SK-N-SH (cell line): Measurements from ENCODE around the gene ARMH3. TPM values are rescaled to one million over a fixed set of nuclear protein-coding genes. Genes with fewer than 3 reads are reported as not detected.
A peak's percentile ranks its signal among the peaks of the same experiment; 100 is the strongest.

ENCODE experiments used
- CTCF ChIA-PET: fragments of 300-600, 350-600 bp; formaldehyde crosslinking; extraction: SDS; loops from one replicate; lab custom pipeline; 2021; lab: Yijun Ruan, JAX
- POLR2A ChIA-PET: fragments of 350-600 bp; sonication (Branson Sonifier 250); formaldehyde crosslinking; extraction: SDS; loops from one replicate; lab custom pipeline; 2020; ENCODE audit warnings: antibody characterized with exemption, inconsistent platforms; lab: Yijun Ruan, JAX
- DNase-seq: peaks from one replicate; pipeline ENCODE4 v3.0.0; 2012
- H2AFZ ChIP-seq: fragments of 200-600 bp; sonication (generic); 2 replicates; pipeline ENCODE4 v1.8.1; 2016; ENCODE audit warnings: antibody characterized with exemption, mild to moderate bottlenecking, low read depth
- H3F3A ChIP-seq: fragments of 200-600 bp; sonication (generic); replicated peaks from 2 replicates; pipeline ENCODE3; 2016; ENCODE audit warnings: antibody characterized with exemption, mild to moderate bottlenecking; ENCODE audit not compliant: insufficient read depth
- H3K27ac ChIP-seq, 2 experiments: fragments of 200-500 bp in 1 of 2; fragments of 200-600 bp in 1 of 2; sonication (Bioruptor generic) in 1 of 2; sonication (generic), shearing (Covaris generic) in 1 of 2; 2 replicates each; pipeline versions ENCODE4 v1.5.1 to v1.6.1; 2014 to 2016; ENCODE audit warnings: low read depth in 2 of 2, inconsistent platforms in 1 of 2, low read length in 1 of 2, mild to moderate bottlenecking in 1 of 2, mixed read lengths in 1 of 2
- H3K27me3 ChIP-seq: fragments of 200-600 bp; sonication (generic), shearing (Covaris generic); 2 replicates; pipeline ENCODE4 v1.6.1; 2016; ENCODE audit warnings: mixed run types; ENCODE audit not compliant: insufficient read depth
- H3K36me3 ChIP-seq, 2 experiments: fragments of 200-500 bp in 1 of 2; fragments of 200-600 bp in 1 of 2; sonication (Bioruptor generic) in 1 of 2; sonication (generic) in 1 of 2; replicated peaks in 1 of 2; 2 replicates each; pipeline versions ENCODE3 to v1.5.1; 2014 to 2016; ENCODE audit warnings: low read length in 1 of 2, mild to moderate bottlenecking in 1 of 2; ENCODE audit not compliant: insufficient read depth in 2 of 2, control insufficient read depth in 1 of 2
- H3K4me1 ChIP-seq, 2 experiments: fragments of 200-500 bp in 1 of 2; fragments of 200-600 bp in 1 of 2; sonication (Bioruptor generic) in 1 of 2; sonication (generic), shearing (Covaris generic) in 1 of 2; 2 replicates each; pipeline versions ENCODE4 v1.5.1 to v1.6.1; 2014 to 2016; ENCODE audit warnings: low read depth in 1 of 2, low read length in 1 of 2, mixed run types in 1 of 2; ENCODE audit not compliant: insufficient read depth in 2 of 2, control insufficient read depth in 1 of 2
- H3K4me2 ChIP-seq: fragments of 200-600 bp; sonication (generic), shearing (Covaris generic); 2 replicates; pipeline ENCODE4 v1.6.1; 2017; ENCODE audit warnings: mixed run types
- H3K4me3 ChIP-seq, 2 experiments: fragments of 200-500 bp in 1 of 2; fragments of 200-600 bp in 1 of 2; sonication (Bioruptor generic) in 1 of 2; sonication (generic), shearing (Covaris generic) in 1 of 2; 2 replicates each; pipeline versions ENCODE4 v1.5.1 to v1.8.1; 2014 to 2016; ENCODE audit warnings: low read depth in 2 of 2, inconsistent platforms in 1 of 2, low read length in 1 of 2, mild to moderate bottlenecking in 1 of 2, mixed read lengths in 1 of 2, moderate library complexity in 1 of 2
- H3K79me2 ChIP-seq: fragments of 200-600 bp; sonication (generic); 2 replicates; pipeline ENCODE4 v1.8.1; 2017; ENCODE audit warnings: mild to moderate bottlenecking; ENCODE audit not compliant: insufficient read depth
- H3K9ac ChIP-seq: fragments of 200-600 bp; sonication (generic); 2 replicates; pipeline ENCODE4 v1.6.1; 2017; ENCODE audit warnings: mixed run types
- H3K9me2 ChIP-seq: fragments of 200-600 bp; sonication (generic); 2 replicates; pipeline ENCODE4 v1.6.1; 2017; ENCODE audit warnings: mixed run types
- H3K9me3 ChIP-seq: fragments of 200-600 bp; sonication (generic); 2 replicates; pipeline ENCODE4 v1.6.1; 2017; ENCODE audit warnings: mixed run types, mild to moderate bottlenecking, moderate library complexity
- H4K20me1 ChIP-seq: fragments of 200-600 bp; sonication (generic); 2 replicates; pipeline ENCODE4 v1.6.1; 2017; ENCODE audit warnings: mild to moderate bottlenecking, mixed run types; ENCODE audit not compliant: insufficient read depth
- CHD2 ChIP-seq: fragments of 150-350 bp; IDR thresholded peaks from 2 replicates; pipeline ENCODE4 v1.6.1; 2018; ENCODE audit warnings: low read length; ENCODE audit not compliant: partially characterized antibody
- FOSL2 ChIP-seq: IDR thresholded peaks from 2 replicates; pipeline ENCODE4 v1.4.0; 2012; ENCODE audit warnings: low read depth, mild to moderate bottlenecking, moderate library complexity, borderline replicate concordance
- FOXJ3 ChIP-seq: sonication (generic); formaldehyde crosslinking; IDR thresholded peaks from 2 replicates; pipeline ENCODE4 v1.5.1; 2020; ENCODE audit warnings: mild to moderate bottlenecking, missing genetic modification reagents
- GATA2 ChIP-seq: sonication (generic); formaldehyde crosslinking; IDR thresholded peaks from 2 replicates; pipeline ENCODE4 v1.5.0; 2020; ENCODE audit warnings: mild to moderate bottlenecking, missing genetic modification reagents
- JUND ChIP-seq: IDR thresholded peaks from 2 replicates; pipeline ENCODE4 v1.4.0; 2012
- NFIC ChIP-seq: IDR thresholded peaks from 2 replicates; pipeline ENCODE4 v1.4.0; 2012; ENCODE audit warnings: borderline replicate concordance
- RAD21 ChIP-seq: IDR thresholded peaks from 2 replicates; pipeline ENCODE4 v1.6.1; 2012; ENCODE audit warnings: mild to moderate bottlenecking, low read length
- RFX5 ChIP-seq: IDR thresholded peaks from 2 replicates; pipeline ENCODE4 v1.6.1; 2012; ENCODE audit warnings: mild to moderate bottlenecking, improper control_type of control experiment, low read length
- SIN3A ChIP-seq: IDR thresholded peaks from 2 replicates; pipeline ENCODE4 v1.6.1; 2012; ENCODE audit warnings: low read depth, mild to moderate bottlenecking, low read length, moderate library complexity, borderline replicate concordance
- SMC3 ChIP-seq: IDR thresholded peaks from 2 replicates; pipeline ENCODE4 v1.6.1; 2012; ENCODE audit warnings: low read depth, low read length, improper control_type of control experiment
- TCF12 ChIP-seq: IDR thresholded peaks from 2 replicates; pipeline ENCODE4 v1.4.0; 2012
- TEAD4 ChIP-seq: IDR thresholded peaks from 2 replicates; pipeline ENCODE4 v1.4.0; 2012; ENCODE audit warnings: mild to moderate bottlenecking, borderline replicate concordance; ENCODE audit not compliant: insufficient read depth
- WGBS: methylation state at CpG from one replicate; pipeline ENCODE4 v1.1.6; 2017; ENCODE audit warnings: low lambda C conversion rate; 5-methylcytosine and 5-hydroxymethylcytosine counted together
- polyA plus RNA-seq, 3 experiments: library from polyadenylated mRNA; depleted of rRNA; stranded (reverse); fragments of >200 nt; gene quantifications; 2 replicates each; pipeline ENCODE4 v1.2.3, GENCODE V29; 2012
- TF ChIP-seq, protein P1 (sequence below): IDR thresholded peaks from 2 replicates; pipeline ENCODE4; 2012
- TF ChIP-seq, protein P2 (sequence below): IDR thresholded peaks from 2 replicates; pipeline ENCODE4 v1.4.0; 2012; ENCODE audit warnings: low read depth
- TF ChIP-seq, protein P3 (sequence below): fragments of 150-350 bp; IDR thresholded peaks from 2 replicates; pipeline ENCODE4 v1.6.1; 2017; ENCODE audit warnings: antibody characterized with exemption, low read length, low read depth, borderline replicate concordance
- TF ChIP-seq, protein P4 (sequence below): fragments of 200-600 bp; sonication (generic); IDR thresholded peaks from 2 replicates; pipeline ENCODE4 v1.6.1; 2017; ENCODE audit warnings: antibody characterized with exemption, mild to moderate bottlenecking, moderate library complexity
- TF ChIP-seq, protein P5 (sequence below): IDR thresholded peaks from 2 replicates; pipeline ENCODE4 v1.4.0; 2012; ENCODE audit warnings: low read depth, borderline replicate concordance

ARMH3 gene
- polyA plus RNA-seq, 1 of the 3 experiments (the other 2 are of a cell fraction): 12.1 TPM

DNA sequence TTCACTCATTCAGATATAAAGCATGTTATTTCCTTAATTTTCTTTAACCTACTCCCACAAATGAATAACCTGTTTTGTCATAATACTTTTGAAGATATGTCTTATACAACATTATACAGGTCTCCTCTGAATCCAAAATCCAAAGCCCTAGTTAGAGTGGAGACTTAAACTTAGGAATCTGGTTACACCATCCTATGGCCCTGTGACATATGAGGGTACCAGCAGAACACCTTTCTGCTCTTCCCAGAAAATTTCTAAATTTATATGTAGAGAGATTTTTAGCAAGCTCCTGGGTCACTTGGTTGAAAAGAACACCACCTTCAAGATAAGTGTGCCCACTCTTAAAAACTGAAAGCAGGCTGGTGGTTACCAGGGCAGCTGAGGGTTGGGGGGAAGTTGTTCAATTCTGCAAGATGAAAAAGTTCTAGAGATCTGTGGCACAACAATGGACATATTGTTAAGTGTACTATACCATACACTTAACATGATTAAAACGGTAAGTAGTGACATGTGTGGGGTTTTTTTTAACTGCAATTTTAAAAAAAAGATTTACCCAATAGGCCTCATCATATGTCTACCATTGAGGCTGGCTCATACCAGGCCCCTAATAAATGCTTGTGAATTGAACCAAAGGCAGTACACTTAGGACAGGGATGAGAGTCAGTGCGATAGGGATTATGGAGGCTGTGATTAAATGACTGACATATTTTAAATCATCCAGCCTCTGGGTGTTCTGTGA is 174.8 kb downstream of the ARMH3 start (continued):
- TF ChIP-seq, protein P1, sequence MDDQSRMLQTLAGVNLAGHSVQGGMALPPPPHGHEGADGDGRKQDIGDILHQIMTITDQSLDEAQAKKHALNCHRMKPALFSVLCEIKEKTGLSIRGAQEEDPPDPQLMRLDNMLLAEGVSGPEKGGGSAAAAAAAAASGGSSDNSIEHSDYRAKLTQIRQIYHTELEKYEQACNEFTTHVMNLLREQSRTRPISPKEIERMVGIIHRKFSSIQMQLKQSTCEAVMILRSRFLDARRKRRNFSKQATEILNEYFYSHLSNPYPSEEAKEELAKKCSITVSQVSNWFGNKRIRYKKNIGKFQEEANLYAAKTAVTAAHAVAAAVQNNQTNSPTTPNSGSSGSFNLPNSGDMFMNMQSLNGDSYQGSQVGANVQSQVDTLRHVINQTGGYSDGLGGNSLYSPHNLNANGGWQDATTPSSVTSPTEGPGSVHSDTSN: no peak
- TF ChIP-seq, protein P2, sequence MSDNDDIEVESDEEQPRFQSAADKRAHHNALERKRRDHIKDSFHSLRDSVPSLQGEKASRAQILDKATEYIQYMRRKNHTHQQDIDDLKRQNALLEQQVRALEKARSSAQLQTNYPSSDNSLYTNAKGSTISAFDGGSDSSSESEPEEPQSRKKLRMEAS: no peak

DNA sequence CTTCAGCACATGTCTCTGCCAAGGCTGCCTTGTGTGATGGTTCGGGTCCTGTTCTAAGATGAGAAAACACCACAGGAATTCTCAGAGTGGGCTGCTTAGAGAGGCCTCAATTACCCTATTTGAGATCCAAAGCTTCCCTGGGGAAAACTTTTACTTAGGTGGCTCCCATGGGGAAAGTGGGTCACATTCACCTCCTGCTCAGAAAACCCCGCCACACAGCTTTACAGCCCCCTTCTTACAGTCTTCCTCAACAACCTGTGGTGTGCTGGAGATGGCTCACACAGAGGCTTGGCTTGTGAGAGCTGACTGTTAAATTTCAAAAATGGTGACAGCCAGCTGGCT is 175.8 kb downstream of the ARMH3 start:
- no peaks in the 10 kb centered on the region for H3K9me3 ChIP-seq
- no peaks in the 10 kb centered on the region for H3K27me3 ChIP-seq
- H3K9me2 ChIP-seq: no peaks in the 10 kb centered on the region
- H3K36me3 ChIP-seq: no peaks in the 10 kb centered on the region
- no peak overlapping the region for H2AFZ ChIP-seq
- ChIA-PET POLR2A (no interaction called here), CTCF (interaction anchor here (1.1 to 13.0 kb wide), 7 partner anchors 9 to 193 kb away, joined by 3 to 108 read pairs (median 6); partner anchors contain the start of gene KCNIP2)
- 86% methylated on average over 2 of the region's 2 CpGs for WGBS
- H3K4me3 ChIP-seq: no peak overlapping the region
- no peak for DNase-seq
- H3K4me1 ChIP-seq: peaks cover 0 to 10% of the 10 kb centered on the region in 2 experiments; a peak in 1 of 4 replicates
- TF ChIP-seq JUND (no peak), FOSL2 (no peak), GATA2 (CRISPR knock-in tag) (no peak), RAD21 (no peak)
- H3F3A ChIP-seq: no peaks in the 10 kb centered on the region
- peak overlapping the region in 1 of 2 experiments; percentile 47; a peak in 2 of 4 replicates for H3K27ac ChIP-seq
- H3K4me2 ChIP-seq: no peak overlapping the region
- no peaks in the 10 kb centered on the region for H3K79me2 ChIP-seq
- no peak overlapping the region for H3K9ac ChIP-seq
- H4K20me1 ChIP-seq: no peaks in the 10 kb centered on the region

DNA sequence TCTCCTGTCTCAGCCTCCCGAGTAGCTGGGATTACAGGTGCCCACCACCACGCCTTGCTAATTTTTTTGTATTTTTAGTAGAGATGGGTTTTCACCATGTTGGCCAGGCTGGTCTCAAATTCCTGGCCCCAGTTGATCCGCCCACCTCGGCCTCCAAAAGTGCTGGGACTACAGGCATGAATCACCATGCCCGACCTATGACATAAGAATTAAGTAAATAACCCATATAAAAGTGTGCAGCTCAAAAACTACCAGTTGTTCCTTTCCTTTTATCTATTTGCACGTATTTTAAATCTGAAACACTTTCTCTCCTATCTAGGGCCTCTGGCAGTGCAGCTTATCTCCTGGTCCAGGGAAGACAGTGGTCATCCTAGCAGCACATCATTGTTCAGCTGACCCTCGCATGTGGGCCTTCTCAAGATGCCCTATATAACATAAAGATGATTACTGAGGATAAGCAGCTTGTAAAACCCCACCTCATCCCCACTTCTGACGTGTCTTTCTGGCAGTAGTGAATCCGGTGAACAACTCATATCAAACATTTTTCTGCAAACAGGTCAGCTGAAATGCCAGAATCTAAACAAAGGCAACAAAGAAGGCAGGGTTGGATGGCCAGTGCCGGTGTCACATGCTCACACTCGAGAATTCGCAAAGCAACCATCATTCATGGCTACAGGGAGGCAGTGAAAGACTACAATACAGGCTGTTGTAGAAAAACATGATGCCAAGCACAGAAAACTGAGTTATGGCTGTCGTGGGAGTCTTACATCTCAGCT is 176.3 kb downstream of the ARMH3 start:
- Histone ChIP-seq H3K4me3 (no peak overlapping the region), H3K9me3 (no peaks in the 10 kb centered on the region), H2AFZ (no peak overlapping the region), H3K36me3 (no peaks in the 10 kb centered on the region), H3K79me2 (no peaks in the 10 kb centered on the region), H3K9me2 (no peaks in the 10 kb centered on the region), H3K27me3 (no peaks in the 10 kb centered on the region), H4K20me1 (no peaks in the 10 kb centered on the region), H3K27ac (peak overlapping the region in 1 of 2 experiments; percentile 47; a peak in 2 of 4 replicates), H3K4me1 (peaks cover 0 to 10% of the 10 kb centered on the region in 2 experiments; a peak in 1 of 4 replicates), H3K4me2 (peak overlapping the region; percentile 15; the same call in 1 of the 2 replicates), H3K9ac (no peak overlapping the region), H3F3A (no peaks in the 10 kb centered on the region)
- ChIA-PET CTCF (interaction anchor here (1.1 to 13.0 kb wide), 7 partner anchors 8 to 194 kb away, joined by 3 to 108 read pairs (median 4); partner anchors contain the start of gene KCNIP2), POLR2A (no interaction called here)
- DNase-seq: no peak
- 76% methylated on average over 13 of the region's 13 CpGs for WGBS
- TF ChIP-seq, protein P2: no peak
- TF ChIP-seq TEAD4 (no peak), CHD2 (no peak), SMC3 (no peak), SIN3A (no peak), NFIC (no peak), RFX5 (no peak), TCF12 (no peak), JUND (no peak), FOXJ3 (CRISPR knock-in tag) (no peak)
- TF ChIP-seq, protein P3, sequence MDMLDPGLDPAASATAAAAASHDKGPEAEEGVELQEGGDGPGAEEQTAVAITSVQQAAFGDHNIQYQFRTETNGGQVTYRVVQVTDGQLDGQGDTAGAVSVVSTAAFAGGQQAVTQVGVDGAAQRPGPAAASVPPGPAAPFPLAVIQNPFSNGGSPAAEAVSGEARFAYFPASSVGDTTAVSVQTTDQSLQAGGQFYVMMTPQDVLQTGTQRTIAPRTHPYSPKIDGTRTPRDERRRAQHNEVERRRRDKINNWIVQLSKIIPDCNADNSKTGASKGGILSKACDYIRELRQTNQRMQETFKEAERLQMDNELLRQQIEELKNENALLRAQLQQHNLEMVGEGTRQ: no peak
- TF ChIP-seq, protein P4, sequence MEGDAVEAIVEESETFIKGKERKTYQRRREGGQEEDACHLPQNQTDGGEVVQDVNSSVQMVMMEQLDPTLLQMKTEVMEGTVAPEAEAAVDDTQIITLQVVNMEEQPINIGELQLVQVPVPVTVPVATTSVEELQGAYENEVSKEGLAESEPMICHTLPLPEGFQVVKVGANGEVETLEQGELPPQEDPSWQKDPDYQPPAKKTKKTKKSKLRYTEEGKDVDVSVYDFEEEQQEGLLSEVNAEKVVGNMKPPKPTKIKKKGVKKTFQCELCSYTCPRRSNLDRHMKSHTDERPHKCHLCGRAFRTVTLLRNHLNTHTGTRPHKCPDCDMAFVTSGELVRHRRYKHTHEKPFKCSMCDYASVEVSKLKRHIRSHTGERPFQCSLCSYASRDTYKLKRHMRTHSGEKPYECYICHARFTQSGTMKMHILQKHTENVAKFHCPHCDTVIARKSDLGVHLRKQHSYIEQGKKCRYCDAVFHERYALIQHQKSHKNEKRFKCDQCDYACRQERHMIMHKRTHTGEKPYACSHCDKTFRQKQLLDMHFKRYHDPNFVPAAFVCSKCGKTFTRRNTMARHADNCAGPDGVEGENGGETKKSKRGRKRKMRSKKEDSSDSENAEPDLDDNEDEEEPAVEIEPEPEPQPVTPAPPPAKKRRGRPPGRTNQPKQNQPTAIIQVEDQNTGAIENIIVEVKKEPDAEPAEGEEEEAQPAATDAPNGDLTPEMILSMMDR: no peak
- TF ChIP-seq, protein P5, sequence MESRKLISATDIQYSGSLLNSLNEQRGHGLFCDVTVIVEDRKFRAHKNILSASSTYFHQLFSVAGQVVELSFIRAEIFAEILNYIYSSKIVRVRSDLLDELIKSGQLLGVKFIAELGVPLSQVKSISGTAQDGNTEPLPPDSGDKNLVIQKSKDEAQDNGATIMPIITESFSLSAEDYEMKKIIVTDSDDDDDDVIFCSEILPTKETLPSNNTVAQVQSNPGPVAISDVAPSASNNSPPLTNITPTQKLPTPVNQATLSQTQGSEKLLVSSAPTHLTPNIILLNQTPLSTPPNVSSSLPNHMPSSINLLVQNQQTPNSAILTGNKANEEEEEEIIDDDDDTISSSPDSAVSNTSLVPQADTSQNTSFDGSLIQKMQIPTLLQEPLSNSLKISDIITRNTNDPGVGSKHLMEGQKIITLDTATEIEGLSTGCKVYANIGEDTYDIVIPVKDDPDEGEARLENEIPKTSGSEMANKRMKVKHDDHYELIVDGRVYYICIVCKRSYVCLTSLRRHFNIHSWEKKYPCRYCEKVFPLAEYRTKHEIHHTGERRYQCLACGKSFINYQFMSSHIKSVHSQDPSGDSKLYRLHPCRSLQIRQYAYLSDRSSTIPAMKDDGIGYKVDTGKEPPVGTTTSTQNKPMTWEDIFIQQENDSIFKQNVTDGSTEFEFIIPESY: no peak
